ENCODE data around the gene PPM1E.
"Not testable (repeated sequence)": the region's sequence is repeated elsewhere in the genome, so short reads cannot be mapped to it uniquely, and the experiment has no call there.

PPM1E gene

GRCh38 chr17:58837699-58838098 lies 82.0 kb downstream of the PPM1E start:
- no peak for FAIRE-seq
- DNase-seq (ENCODE audit: insufficient read length, low spot score) = no peak

GRCh38 chr17:58840820-58841612 lies 85.4 kb downstream of the PPM1E start:
- DNase-seq (ENCODE audit: insufficient read length, low spot score) = no peak
- FAIRE-seq = no peak

DNA sequence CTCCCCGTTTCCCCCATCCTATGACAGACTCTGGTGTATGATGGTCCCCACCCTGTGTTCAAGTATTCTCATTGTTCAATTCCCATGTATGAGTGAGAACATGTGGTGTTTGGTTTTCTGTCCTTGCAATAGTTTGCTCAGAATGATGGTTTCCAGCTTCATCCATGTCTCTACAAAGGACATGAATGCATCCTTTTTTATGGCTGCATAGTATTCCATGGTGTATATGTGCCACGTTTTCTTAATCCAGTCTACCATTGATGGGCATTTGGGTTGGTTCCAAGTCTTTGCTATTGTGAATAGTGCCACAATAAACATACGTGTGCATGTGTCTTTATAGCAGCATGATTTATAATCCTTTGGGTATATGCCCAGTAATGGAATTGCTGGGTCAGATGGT lies 90.8 kb downstream of the PPM1E start:
- not testable (repeated sequence) for FAIRE-seq; DNase-seq (ENCODE audit: insufficient read length, low spot score)

- not testable (repeated sequence) for FAIRE-seq; DNase-seq (ENCODE audit: insufficient read length, low spot score)
These were observed 94.5 kb downstream of the PPM1E start for GRCh38 chr17:58850106-58850505.

DNA sequence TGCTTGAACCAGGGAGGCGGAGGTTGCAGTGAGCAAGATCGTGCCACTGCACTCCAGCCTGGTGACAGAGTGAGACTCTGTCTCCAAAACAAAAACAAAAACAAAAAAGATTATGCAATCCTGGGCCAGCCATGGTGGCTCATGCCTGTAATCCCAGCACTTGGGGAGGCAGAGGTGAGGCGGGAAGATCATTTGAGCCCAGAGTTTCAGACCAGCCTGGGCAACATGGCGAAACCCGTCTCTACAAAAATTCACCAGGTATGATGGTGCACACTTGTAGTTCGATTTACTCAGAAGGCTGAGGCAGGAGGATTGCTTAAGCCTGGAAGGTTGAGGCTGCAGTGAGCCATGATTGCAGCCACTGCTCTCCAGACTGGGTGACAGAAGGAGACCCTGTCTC lies 109.6 kb downstream of the PPM1E start:
- FAIRE-seq = no peak
- DNase-seq (ENCODE audit: insufficient read length, low spot score) = no peak

GRCh38 chr17:58870747-58871146 lies 115.1 kb downstream of the PPM1E start:
- FAIRE-seq = no peak
- no peak for DNase-seq (ENCODE audit: insufficient read length, low spot score)

GRCh38 chr17:58873926-58874325 lies 118.3 kb downstream of the PPM1E start:
- DNase-seq (ENCODE audit: insufficient read length, low spot score) = no peak
- no peak for FAIRE-seq

GRCh38 chr17:58875261-58875660 lies 119.6 kb downstream of the PPM1E start:
- no peak for DNase-seq (ENCODE audit: insufficient read length, low spot score)
- FAIRE-seq = no peak

GRCh38 chr17:58884161-58884560 lies 128.5 kb downstream of the PPM1E start:
- no peak for FAIRE-seq
- no peak for DNase-seq (ENCODE audit: insufficient read length, low spot score)

DNA sequence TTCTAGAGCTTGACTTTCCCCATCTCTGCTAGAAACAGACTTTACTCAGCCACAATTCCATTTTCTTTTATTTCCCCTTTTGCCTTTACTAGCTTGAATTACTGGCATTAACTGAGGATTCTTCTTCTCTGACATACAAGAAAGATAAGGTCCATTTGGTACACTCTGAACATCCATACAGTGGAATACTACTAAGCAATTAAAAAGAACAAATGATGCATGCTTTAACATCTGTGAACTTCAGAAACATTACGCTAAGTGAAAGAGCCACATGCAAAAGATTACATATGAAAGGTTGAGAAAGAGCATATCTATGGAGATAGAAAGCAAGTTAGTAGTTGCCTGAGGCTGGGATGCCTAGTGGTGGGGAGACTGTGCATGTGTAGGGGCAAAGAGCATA lies 130.9 kb downstream of the PPM1E start:
- DNase-seq (ENCODE audit: insufficient read length, low spot score) (no peak), FAIRE-seq (no peak)

GRCh38 chr17:58889928-58890327 lies 134.3 kb downstream of the PPM1E start:
- no peak for FAIRE-seq
- no peak for DNase-seq (ENCODE audit: insufficient read length, low spot score)

DNA sequence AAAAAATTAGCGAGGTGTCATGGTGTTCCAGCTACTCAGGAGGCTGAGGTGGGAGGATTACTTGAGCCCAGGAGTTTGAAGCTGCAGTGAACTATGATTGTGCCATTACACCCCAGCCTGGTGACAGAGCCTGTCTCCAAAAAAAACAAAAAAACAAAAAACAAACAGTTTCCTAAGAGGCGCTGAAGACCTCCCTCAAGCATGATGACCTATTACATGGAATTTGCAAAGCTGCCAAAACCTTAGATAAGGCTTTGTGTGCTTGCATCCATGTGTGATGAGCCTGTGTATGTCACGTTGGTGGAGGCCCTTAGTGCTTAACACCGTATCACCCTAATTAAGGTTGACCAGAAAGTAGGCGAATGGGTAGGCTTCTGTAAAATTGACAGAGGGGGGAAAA lies 143.5 kb downstream of the PPM1E start:
- DNase-seq (ENCODE audit: insufficient read length, low spot score) (no peak), FAIRE-seq (no peak)

DNA sequence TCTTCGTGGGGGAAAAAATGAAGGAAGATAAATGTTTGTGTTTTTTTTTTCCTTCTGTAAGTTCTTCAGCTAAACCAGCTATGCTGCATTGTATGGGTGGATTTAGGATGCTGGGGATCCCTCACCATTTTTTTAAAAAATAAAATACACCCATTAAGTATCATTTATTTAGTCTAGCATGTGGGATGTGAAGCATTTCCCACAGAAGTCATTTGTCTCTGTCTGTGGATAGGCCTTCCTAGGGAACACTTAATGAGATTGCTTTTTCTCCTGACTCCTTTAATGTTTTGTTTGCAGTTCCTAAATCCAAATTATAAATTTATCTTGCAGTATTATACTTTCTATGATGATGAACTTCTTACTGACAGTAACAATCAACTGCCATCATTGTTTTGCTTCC lies 146.7 kb downstream of the PPM1E start:
- FAIRE-seq (no peak), DNase-seq (ENCODE audit: insufficient read length, low spot score) (no peak)

DNA sequence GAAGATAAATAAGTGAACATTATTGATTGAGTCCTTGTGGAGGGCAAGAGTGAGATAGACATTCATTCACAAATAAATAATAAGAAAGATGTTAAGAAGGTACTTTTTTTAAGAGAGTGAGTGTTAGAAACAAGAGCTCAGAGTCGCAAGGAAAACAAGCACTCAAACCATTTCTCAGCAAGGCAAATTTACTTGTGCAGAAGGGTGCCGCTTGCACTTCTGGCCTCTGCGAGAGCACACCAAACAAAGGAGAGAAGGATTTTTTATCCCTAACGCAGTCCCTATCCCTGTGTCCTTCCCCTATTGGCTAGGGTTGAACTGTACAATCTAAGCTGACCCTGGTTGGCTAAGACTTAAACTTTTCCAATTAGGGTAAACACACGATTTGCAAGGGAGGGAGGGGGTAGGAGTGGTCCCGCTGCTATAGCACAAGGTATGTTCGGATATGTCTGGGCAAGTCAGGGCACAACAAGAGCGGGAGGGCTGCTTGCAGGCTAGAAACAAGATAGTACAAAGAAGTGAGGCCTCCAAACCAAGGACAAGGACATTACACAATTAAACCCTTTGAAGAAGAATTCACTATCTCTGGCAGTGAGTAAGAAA lies 156.2 kb downstream of the PPM1E start:
- DNase-seq (ENCODE audit: insufficient read length, low spot score) = no peak

GRCh38 chr17:58913552-58913951 lies 157.9 kb downstream of the PPM1E start:
- DNase-seq (ENCODE audit: insufficient read length, low spot score) = no peak
- no peak for FAIRE-seq

More for the DNA sequence above, 156.2 kb downstream of the PPM1E start:
- FAIRE-seq = no peak

GRCh38 chr17:58913971-58914769 lies 158.5 kb downstream of the PPM1E start:
- no peak for DNase-seq (ENCODE audit: insufficient read length, low spot score)
- FAIRE-seq = no peak

DNA sequence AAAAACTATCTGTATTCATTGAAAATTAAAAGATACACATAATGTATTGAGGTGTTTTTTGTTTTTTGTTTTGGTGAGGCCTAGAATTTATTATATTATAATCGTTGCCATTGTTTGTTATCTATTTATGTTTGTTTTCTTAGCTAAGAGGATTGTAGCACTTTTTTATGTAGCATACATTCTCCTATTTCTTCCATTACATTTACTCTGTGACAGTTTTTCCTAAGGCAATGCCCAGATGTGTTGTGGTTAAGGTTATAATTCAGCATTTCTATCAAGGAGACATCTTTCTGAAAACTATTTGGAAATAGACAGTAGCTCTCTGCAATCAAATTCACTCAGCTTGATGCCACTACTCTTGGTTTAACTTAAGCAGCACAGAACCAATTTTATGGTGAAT lies 161.6 kb downstream of the PPM1E start:
- FAIRE-seq (no peak), DNase-seq (ENCODE audit: insufficient read length, low spot score) (no peak)

- FAIRE-seq = no peak
- DNase-seq (ENCODE audit: insufficient read length, low spot score) = no peak
These were observed 162.4 kb downstream of the PPM1E start for GRCh38 chr17:58918072-58918471.

GRCh38 chr17:58918884-58919283 lies 163.2 kb downstream of the PPM1E start:
- FAIRE-seq = no peak
- DNase-seq (ENCODE audit: insufficient read length, low spot score) = no peak

GRCh38 chr17:58920773-58921172 lies 165.1 kb downstream of the PPM1E start:
- FAIRE-seq (peak; percentile 58), DNase-seq (ENCODE audit: insufficient read length, low spot score) (no peak)

GRCh38 chr17:58932956-58933355 lies 177.3 kb downstream of the PPM1E start:
- DNase-seq (ENCODE audit: insufficient read length, low spot score) = no peak
- no peak for FAIRE-seq

DNA sequence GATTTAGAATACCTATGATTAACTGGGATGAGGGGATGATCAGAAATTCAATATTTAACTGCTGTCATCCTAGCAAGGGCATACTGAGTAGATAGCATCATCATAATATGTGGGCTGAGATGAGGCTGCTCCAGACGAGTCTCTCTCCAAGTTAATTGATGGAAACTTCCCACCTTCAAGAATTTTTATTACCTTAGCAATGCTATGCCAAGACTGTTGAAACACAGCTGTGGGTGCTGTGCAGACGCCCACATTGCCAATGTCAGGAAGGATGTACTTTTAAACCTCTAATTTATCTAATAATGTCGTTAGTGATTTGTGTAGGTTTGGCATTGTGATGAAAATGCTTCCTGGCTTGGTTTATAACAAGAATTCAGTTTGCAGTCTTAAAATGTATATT lies 180.6 kb downstream of the PPM1E start:
- no peak for DNase-seq (ENCODE audit: insufficient read length, low spot score)
- FAIRE-seq = no peak
